Retinal pigment epithelial cell (primary cell): ENCODE measurements around the gene SPDYE4.

Experiments
- DNase-seq: peaks from one replicate; pipeline ENCODE4 v3.0.0-alpha.2; 2010; ENCODE audit warnings: low read depth
- H3K4me3 ChIP-seq: 2 replicates; pipeline ENCODE4 v1.5.1; 2011; ENCODE audit warnings: mild to moderate bottlenecking, low read length, control low read depth, moderate library complexity
- CTCF ChIP-seq: conservative IDR thresholded peaks from 2 replicates; pipeline ENCODE4 v1.5.1; 2011; ENCODE audit warnings: low read depth, low read length, control low read depth, inconsistent platforms

The SPDYE4 gene

GRCh38 chr17:8799570-8800212 is 41.3 kb upstream of the SPDYE4 start:
- TF ChIP-seq CTCF = no peak
- H3K4me3 ChIP-seq = no peak overlapping the region
- DNase-seq = no peak

GRCh38 chr17:8798846-8799569 is 40.7 kb upstream of the SPDYE4 start, which contains the start of gene MFSD6L:
MFSD6L (minus strand) TSS chr17:8799365; CDS start chr17:8799120, 245 bp downstream.
- no peak for TF ChIP-seq CTCF
- no peak for DNase-seq

GRCh38 chr17:8798176-8798845 is 40.0 kb upstream of the SPDYE4 start:
- no peak overlapping the region for H3K4me3 ChIP-seq
- no peak for DNase-seq
- no peak for TF ChIP-seq CTCF

More at GRCh38 chr17:8798846-8799569, 40.7 kb upstream of the SPDYE4 start, which contains the start of gene MFSD6L:
- no peak within 1 kb of the TSS for H3K4me3 ChIP-seq

GRCh38 chr17:8797621-8798175 is 39.4 kb upstream of the SPDYE4 start:
- H3K4me3 ChIP-seq = no peak overlapping the region
- no peak for TF ChIP-seq CTCF
- no peak for DNase-seq

- no peak for DNase-seq
- no peak overlapping the region for H3K4me3 ChIP-seq
- TF ChIP-seq CTCF = no peak
Observed at GRCh38 chr17:8794636-8795035, 36.3 kb upstream of the SPDYE4 start.

GRCh38 chr17:8793649-8794048 is 35.3 kb upstream of the SPDYE4 start:
- no peak overlapping the region for H3K4me3 ChIP-seq
- no peak for DNase-seq
- no peak for TF ChIP-seq CTCF
